ENCODE measurements around the gene SNX25.

Gene SNX25

DNA sequence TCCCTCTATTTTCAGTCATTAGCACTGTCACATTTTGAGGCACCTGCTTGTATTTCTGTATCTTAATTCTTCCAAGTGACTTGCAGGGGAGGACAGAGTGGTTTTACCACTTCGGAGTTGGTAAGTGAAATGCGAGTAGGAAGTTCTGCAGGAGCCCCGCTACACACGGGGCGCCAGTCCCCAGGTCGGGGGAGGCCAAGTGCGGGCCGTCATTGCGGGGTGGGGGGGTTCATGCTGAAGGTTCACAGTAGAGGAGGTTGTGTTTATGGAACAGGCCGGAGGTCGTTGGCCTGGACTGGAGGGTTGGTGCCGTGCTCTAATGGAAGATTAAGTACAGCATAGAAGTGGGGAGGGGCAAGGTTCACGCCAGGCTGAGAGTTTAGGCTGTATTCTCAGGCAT is 142.3 kb downstream of the SNX25 start:
- no peak overlapping the region for H3K4me3 ChIP-seq (ENCODE audit: low read depth, low read length)
- DNase-seq (ENCODE audit: low read depth), result no peak
- no peak for TF ChIP-seq CTCF (IDR thresholded peaks at IDR 0.05; ENCODE audit: control insufficient read depth, extremely low read depth, insufficient read depth)

- no peak overlapping the region for H3K4me3 ChIP-seq (ENCODE audit: low read depth, low read length)
- DNase-seq (ENCODE audit: low read depth), result no peak
- TF ChIP-seq CTCF (IDR thresholded peaks at IDR 0.05; ENCODE audit: control insufficient read depth, extremely low read depth, insufficient read depth), result no peak
Observed at GRCh38 chr4:185352202-185352601, 142.8 kb downstream of the SNX25 start.

GRCh38 chr4:185352741-185353140 is 143.3 kb downstream of the SNX25 start:
- no peak for TF ChIP-seq CTCF (IDR thresholded peaks at IDR 0.05; ENCODE audit: control insufficient read depth, extremely low read depth, insufficient read depth)
- DNase-seq (ENCODE audit: low read depth), result no peak
- no peak overlapping the region for H3K4me3 ChIP-seq (ENCODE audit: low read depth, low read length)

GRCh38 chr4:185357211-185357610 is 147.8 kb downstream of the SNX25 start:
- no peak overlapping the region for H3K4me3 ChIP-seq (ENCODE audit: low read depth, low read length)
- DNase-seq (ENCODE audit: low read depth), result no peak
- no peak for TF ChIP-seq CTCF (IDR thresholded peaks at IDR 0.05; ENCODE audit: control insufficient read depth, extremely low read depth, insufficient read depth)

DNA sequence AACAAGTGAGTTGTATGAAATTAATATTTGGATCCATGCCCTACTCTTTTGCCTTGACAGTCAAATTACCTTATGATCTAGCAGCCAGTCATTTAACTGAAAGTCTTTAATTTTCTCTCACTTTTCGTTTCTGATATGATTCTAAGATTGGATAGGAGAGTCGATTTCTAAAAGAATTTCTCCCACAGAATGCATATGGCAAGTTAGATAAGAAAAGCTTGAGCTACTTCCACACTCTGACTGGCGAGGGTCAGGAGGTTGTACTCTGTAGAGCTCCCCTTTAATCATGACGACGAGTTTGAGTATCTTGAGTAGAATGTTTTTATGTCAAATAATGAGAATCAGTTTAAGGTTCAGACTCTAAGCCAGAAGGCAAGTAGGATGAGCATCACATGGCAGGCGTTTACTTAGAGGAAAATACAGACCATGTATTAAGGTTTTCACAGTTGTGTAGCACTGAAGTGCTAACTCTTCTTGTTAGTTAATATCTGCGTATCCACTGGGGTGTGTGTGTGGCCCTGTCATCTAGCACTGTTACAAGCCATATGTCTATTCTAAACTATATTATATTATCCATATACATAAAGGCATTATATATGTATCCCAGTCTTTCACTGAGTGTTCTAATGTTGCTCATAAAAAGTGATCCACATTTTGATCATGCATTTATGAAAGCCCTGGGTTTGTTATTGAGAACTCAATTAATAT is 148.5 kb downstream of the SNX25 start:
- no peak for TF ChIP-seq CTCF (IDR thresholded peaks at IDR 0.05; ENCODE audit: control insufficient read depth, extremely low read depth, insufficient read depth)
- H3K4me3 ChIP-seq (ENCODE audit: low read depth, low read length), result no peak overlapping the region
- no peak for DNase-seq (ENCODE audit: low read depth)

DNA sequence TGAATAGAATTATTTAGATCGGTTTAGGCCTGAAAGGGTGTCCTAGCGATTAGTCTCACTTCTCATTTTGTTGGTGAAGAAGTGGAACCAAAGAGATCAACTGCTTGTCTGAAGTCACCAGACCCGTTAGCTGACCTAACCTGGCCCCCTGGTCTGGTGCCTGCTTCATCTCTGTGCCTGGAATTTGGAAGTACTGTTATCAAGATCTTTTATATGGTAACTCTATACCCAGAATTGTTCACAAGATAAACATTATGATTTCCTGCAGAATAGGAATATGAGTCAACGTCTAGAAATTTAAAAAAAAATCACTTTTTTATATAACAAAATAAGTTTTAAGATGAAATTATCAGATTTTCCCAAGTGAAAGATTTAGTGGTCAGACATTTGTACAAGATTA is 149.1 kb downstream of the SNX25 start:
- no peak for TF ChIP-seq CTCF (IDR thresholded peaks at IDR 0.05; ENCODE audit: control insufficient read depth, extremely low read depth, insufficient read depth)
- no peak for DNase-seq (ENCODE audit: low read depth)
- H3K4me3 ChIP-seq (ENCODE audit: low read depth, low read length), result no peak overlapping the region

DNA sequence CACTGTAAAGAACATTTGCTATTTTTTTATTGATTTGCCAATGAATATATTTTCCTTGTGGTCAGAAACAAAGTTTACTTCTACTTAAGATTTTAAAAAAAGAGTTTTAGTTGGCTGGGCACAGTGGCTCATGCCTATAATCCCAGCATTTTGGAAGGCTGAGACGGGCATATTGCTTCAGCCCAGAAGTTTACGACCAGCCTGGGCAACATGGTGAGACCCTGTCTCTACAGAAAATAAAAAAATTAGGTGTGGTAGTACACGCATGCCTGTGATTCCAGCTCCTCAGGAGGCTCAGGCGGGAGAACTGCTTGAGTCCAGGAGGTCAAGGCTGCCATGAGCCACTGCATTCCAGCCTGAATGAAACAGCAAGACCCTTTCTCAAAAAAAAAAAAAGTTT is 149.6 kb downstream of the SNX25 start:
- no peak for TF ChIP-seq CTCF (IDR thresholded peaks at IDR 0.05; ENCODE audit: control insufficient read depth, extremely low read depth, insufficient read depth)
- DNase-seq (ENCODE audit: low read depth), result no peak

More for the DNA sequence above, 149.6 kb downstream of the SNX25 start:
- H3K4me3 ChIP-seq (ENCODE audit: low read depth, low read length), result no peak overlapping the region
